SK-N-SH (cell line): ENCODE results near the gene WDR33. TPM values are rescaled to one million over a fixed set of nuclear protein-coding genes. Genes with fewer than 3 reads are reported as not detected.

Experiments
- CTCF ChIA-PET: fragments of 300-600, 350-600 bp; formaldehyde crosslinking; extraction: SDS; loops from one replicate; lab custom pipeline; 2021; lab: Yijun Ruan, JAX
- POLR2A ChIA-PET: fragments of 350-600 bp; sonication (Branson Sonifier 250); formaldehyde crosslinking; extraction: SDS; loops from one replicate; lab custom pipeline; 2020; ENCODE audit warnings: antibody characterized with exemption, inconsistent platforms; lab: Yijun Ruan, JAX
- DNase-seq: peaks from one replicate; pipeline ENCODE4 v3.0.0; 2012
- H2AFZ ChIP-seq: fragments of 200-600 bp; sonication (generic); 2 replicates; pipeline ENCODE4 v1.8.1; 2016; ENCODE audit warnings: antibody characterized with exemption, mild to moderate bottlenecking, low read depth
- H3F3A ChIP-seq: fragments of 200-600 bp; sonication (generic); replicated peaks from 2 replicates; pipeline ENCODE3; 2016; ENCODE audit warnings: antibody characterized with exemption, mild to moderate bottlenecking; ENCODE audit not compliant: insufficient read depth
- H3K27ac ChIP-seq, 2 experiments: fragments of 200-500 bp in 1 of 2; fragments of 200-600 bp in 1 of 2; sonication (Bioruptor generic) in 1 of 2; sonication (generic), shearing (Covaris generic) in 1 of 2; 2 replicates each; pipeline versions ENCODE4 v1.5.1 to v1.6.1; 2014 to 2016; ENCODE audit warnings: low read depth in 2 of 2, inconsistent platforms in 1 of 2, low read length in 1 of 2, mild to moderate bottlenecking in 1 of 2, mixed read lengths in 1 of 2
- H3K27me3 ChIP-seq: fragments of 200-600 bp; sonication (generic), shearing (Covaris generic); 2 replicates; pipeline ENCODE4 v1.6.1; 2016; ENCODE audit warnings: mixed run types; ENCODE audit not compliant: insufficient read depth
- H3K36me3 ChIP-seq, 2 experiments: fragments of 200-500 bp in 1 of 2; fragments of 200-600 bp in 1 of 2; sonication (Bioruptor generic) in 1 of 2; sonication (generic) in 1 of 2; replicated peaks in 1 of 2; 2 replicates each; pipeline versions ENCODE3 to v1.5.1; 2014 to 2016; ENCODE audit warnings: low read length in 1 of 2, mild to moderate bottlenecking in 1 of 2; ENCODE audit not compliant: insufficient read depth in 2 of 2, control insufficient read depth in 1 of 2
- H3K4me1 ChIP-seq, 2 experiments: fragments of 200-500 bp in 1 of 2; fragments of 200-600 bp in 1 of 2; sonication (Bioruptor generic) in 1 of 2; sonication (generic), shearing (Covaris generic) in 1 of 2; 2 replicates each; pipeline versions ENCODE4 v1.5.1 to v1.6.1; 2014 to 2016; ENCODE audit warnings: low read depth in 1 of 2, low read length in 1 of 2, mixed run types in 1 of 2; ENCODE audit not compliant: insufficient read depth in 2 of 2, control insufficient read depth in 1 of 2
- H3K4me2 ChIP-seq: fragments of 200-600 bp; sonication (generic), shearing (Covaris generic); 2 replicates; pipeline ENCODE4 v1.6.1; 2017; ENCODE audit warnings: mixed run types
- H3K4me3 ChIP-seq, 2 experiments: fragments of 200-500 bp in 1 of 2; fragments of 200-600 bp in 1 of 2; sonication (Bioruptor generic) in 1 of 2; sonication (generic), shearing (Covaris generic) in 1 of 2; 2 replicates each; pipeline versions ENCODE4 v1.5.1 to v1.8.1; 2014 to 2016; ENCODE audit warnings: low read depth in 2 of 2, inconsistent platforms in 1 of 2, low read length in 1 of 2, mild to moderate bottlenecking in 1 of 2, mixed read lengths in 1 of 2, moderate library complexity in 1 of 2
- H3K79me2 ChIP-seq: fragments of 200-600 bp; sonication (generic); 2 replicates; pipeline ENCODE4 v1.8.1; 2017; ENCODE audit warnings: mild to moderate bottlenecking; ENCODE audit not compliant: insufficient read depth
- H3K9ac ChIP-seq: fragments of 200-600 bp; sonication (generic); 2 replicates; pipeline ENCODE4 v1.6.1; 2017; ENCODE audit warnings: mixed run types
- H3K9me2 ChIP-seq: fragments of 200-600 bp; sonication (generic); 2 replicates; pipeline ENCODE4 v1.6.1; 2017; ENCODE audit warnings: mixed run types
- H3K9me3 ChIP-seq: fragments of 200-600 bp; sonication (generic); 2 replicates; pipeline ENCODE4 v1.6.1; 2017; ENCODE audit warnings: mixed run types, mild to moderate bottlenecking, moderate library complexity
- H4K20me1 ChIP-seq: fragments of 200-600 bp; sonication (generic); 2 replicates; pipeline ENCODE4 v1.6.1; 2017; ENCODE audit warnings: mild to moderate bottlenecking, mixed run types; ENCODE audit not compliant: insufficient read depth
- ELF1 ChIP-seq: IDR thresholded peaks from 2 replicates; pipeline ENCODE4 v1.4.0; 2012
- EZH2phosphoT487 ChIP-seq: fragments of 200-600 bp; sonication (generic); IDR thresholded peaks from 2 replicates; pipeline ENCODE4 v1.6.1; 2017; ENCODE audit warnings: low read depth, mixed run types, mild to moderate bottlenecking, antibody characterized with exemption, moderate library complexity, borderline replicate concordance
- FOSL2 ChIP-seq: IDR thresholded peaks from 2 replicates; pipeline ENCODE4 v1.4.0; 2012; ENCODE audit warnings: low read depth, mild to moderate bottlenecking, moderate library complexity, borderline replicate concordance
- FOXJ3 ChIP-seq: sonication (generic); formaldehyde crosslinking; IDR thresholded peaks from 2 replicates; pipeline ENCODE4 v1.5.1; 2020; ENCODE audit warnings: mild to moderate bottlenecking, missing genetic modification reagents
- FOXM1 ChIP-seq: IDR thresholded peaks from 2 replicates; pipeline ENCODE4 v1.4.0; 2012; ENCODE audit warnings: low read depth, mild to moderate bottlenecking
- GABPA ChIP-seq: IDR thresholded peaks from 2 replicates; pipeline ENCODE4 v1.4.0; 2012; ENCODE audit warnings: low read depth, mild to moderate bottlenecking
- GATA2 ChIP-seq: sonication (generic); formaldehyde crosslinking; IDR thresholded peaks from 2 replicates; pipeline ENCODE4 v1.5.0; 2020; ENCODE audit warnings: mild to moderate bottlenecking, missing genetic modification reagents
- NRF1 ChIP-seq: IDR thresholded peaks from 2 replicates; pipeline ENCODE4 v1.6.1; 2012; ENCODE audit warnings: low read depth, mild to moderate bottlenecking, low read length
- PBX3 ChIP-seq: IDR thresholded peaks from 2 replicates; pipeline ENCODE4; 2012
- POLR2AphosphoS5 ChIP-seq: IDR thresholded peaks from 2 replicates; pipeline ENCODE4 v1.6.1; 2012; ENCODE audit warnings: low read depth, low read length
- RAD21 ChIP-seq: IDR thresholded peaks from 2 replicates; pipeline ENCODE4 v1.6.1; 2012; ENCODE audit warnings: mild to moderate bottlenecking, low read length
- RCOR1 ChIP-seq: fragments of 150-350 bp; IDR thresholded peaks from 2 replicates; pipeline ENCODE4 v1.6.1; 2017; ENCODE audit warnings: antibody characterized with exemption, low read length
- RXRA ChIP-seq: IDR thresholded peaks from 2 replicates; pipeline ENCODE4 v1.4.0; 2012; ENCODE audit warnings: low read depth, mild to moderate bottlenecking, borderline replicate concordance
- TAF1 ChIP-seq: IDR thresholded peaks from 2 replicates; pipeline ENCODE4 v1.6.1; 2012; ENCODE audit warnings: low read depth, mild to moderate bottlenecking, low read length, moderate library complexity, borderline replicate concordance
- TCF12 ChIP-seq: IDR thresholded peaks from 2 replicates; pipeline ENCODE4 v1.4.0; 2012
- TEAD4 ChIP-seq: IDR thresholded peaks from 2 replicates; pipeline ENCODE4 v1.4.0; 2012; ENCODE audit warnings: mild to moderate bottlenecking, borderline replicate concordance; ENCODE audit not compliant: insufficient read depth
- USF1 ChIP-seq: IDR thresholded peaks from 2 replicates; pipeline ENCODE4 v1.4.0; 2012; ENCODE audit warnings: low read depth, borderline replicate concordance
- USF2 ChIP-seq: fragments of 150-350 bp; IDR thresholded peaks from 2 replicates; pipeline ENCODE4 v1.6.1; 2017; ENCODE audit warnings: antibody characterized with exemption, low read length, low read depth, borderline replicate concordance
- ZBTB33 ChIP-seq: IDR thresholded peaks from 2 replicates; pipeline ENCODE4 v1.4.0; 2012; ENCODE audit warnings: low read depth, borderline replicate concordance
- whole genome bisulfite sequencing: methylation state at CpG from one replicate; pipeline ENCODE4 v1.1.6; 2017; ENCODE audit warnings: low lambda C conversion rate; 5-methylcytosine and 5-hydroxymethylcytosine counted together
- polyA plus RNA-seq, 3 experiments: library from polyadenylated mRNA; depleted of rRNA; stranded (reverse); fragments of >200 nt; gene quantifications; 2 replicates each; pipeline ENCODE4 v1.2.3, GENCODE V29; 2012
- TF ChIP-seq, protein P1 (sequence below): fragments of 200-600 bp; sonication (generic); IDR thresholded peaks from 2 replicates; pipeline ENCODE4 v1.6.1; 2017; ENCODE audit warnings: antibody characterized with exemption, mild to moderate bottlenecking, moderate library complexity
- TF ChIP-seq, protein P2 (sequence below): IDR thresholded peaks from 2 replicates; pipeline ENCODE4 v1.4.0; 2012; ENCODE audit warnings: low read depth

The WDR33 gene
- polyA plus RNA-seq, 1 of the 3 experiments (the other 2 are of a cell fraction): 12.4 TPM

DNA sequence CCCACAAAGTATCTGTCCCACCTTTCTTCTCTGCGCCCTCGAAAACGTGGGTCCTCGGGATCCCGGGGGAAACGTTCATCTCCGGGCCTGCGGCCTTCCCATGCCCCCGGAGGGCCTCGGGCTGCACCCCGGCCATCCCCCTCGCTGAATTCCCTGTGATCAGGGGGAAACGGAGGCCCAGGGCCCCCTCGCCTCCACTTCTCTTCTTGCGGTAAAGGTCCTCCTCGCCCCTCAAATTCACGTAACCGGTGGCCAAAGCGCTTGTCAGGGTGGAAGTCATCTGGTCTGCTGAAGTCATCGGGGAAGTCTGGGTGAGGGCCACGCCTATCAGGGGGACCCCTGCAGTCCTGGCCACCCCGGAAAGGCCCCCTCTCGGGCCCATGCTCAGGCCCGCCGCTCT is 97.4 kb downstream of the WDR33 start:
- Histone ChIP-seq H3K4me2 (no peak overlapping the region), H3K27ac (no peak overlapping the region), H3K79me2 (no peaks in the 10 kb centered on the region), H2AFZ (no peak overlapping the region), H3K27me3 (no peaks in the 10 kb centered on the region), H3K9me2 (no peaks in the 10 kb centered on the region), H3K4me1 (no peaks in the 10 kb centered on the region)
- CTCF ChIA-PET: interaction anchor here (0.6 to 1.1 kb wide), 3 partner anchors 8 to 144 kb away, joined by 3 read pairs; partner anchors contain the start of gene POLR2D
- DNase-seq: no peak
- WGBS: 99% methylated on average over 22 of the region's 25 CpGs
- no peak for TF ChIP-seq PBX3
- no peak for TF ChIP-seq GABPA
- TF ChIP-seq ELF1: no peak
- TF ChIP-seq RAD21: no peak
- no peak for TF ChIP-seq NRF1
- TF ChIP-seq USF1: no peak
- TF ChIP-seq RCOR1: no peak
- TF ChIP-seq, protein P1, sequence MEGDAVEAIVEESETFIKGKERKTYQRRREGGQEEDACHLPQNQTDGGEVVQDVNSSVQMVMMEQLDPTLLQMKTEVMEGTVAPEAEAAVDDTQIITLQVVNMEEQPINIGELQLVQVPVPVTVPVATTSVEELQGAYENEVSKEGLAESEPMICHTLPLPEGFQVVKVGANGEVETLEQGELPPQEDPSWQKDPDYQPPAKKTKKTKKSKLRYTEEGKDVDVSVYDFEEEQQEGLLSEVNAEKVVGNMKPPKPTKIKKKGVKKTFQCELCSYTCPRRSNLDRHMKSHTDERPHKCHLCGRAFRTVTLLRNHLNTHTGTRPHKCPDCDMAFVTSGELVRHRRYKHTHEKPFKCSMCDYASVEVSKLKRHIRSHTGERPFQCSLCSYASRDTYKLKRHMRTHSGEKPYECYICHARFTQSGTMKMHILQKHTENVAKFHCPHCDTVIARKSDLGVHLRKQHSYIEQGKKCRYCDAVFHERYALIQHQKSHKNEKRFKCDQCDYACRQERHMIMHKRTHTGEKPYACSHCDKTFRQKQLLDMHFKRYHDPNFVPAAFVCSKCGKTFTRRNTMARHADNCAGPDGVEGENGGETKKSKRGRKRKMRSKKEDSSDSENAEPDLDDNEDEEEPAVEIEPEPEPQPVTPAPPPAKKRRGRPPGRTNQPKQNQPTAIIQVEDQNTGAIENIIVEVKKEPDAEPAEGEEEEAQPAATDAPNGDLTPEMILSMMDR: no peak
- TF ChIP-seq, protein P2, sequence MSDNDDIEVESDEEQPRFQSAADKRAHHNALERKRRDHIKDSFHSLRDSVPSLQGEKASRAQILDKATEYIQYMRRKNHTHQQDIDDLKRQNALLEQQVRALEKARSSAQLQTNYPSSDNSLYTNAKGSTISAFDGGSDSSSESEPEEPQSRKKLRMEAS: no peak
- TF ChIP-seq, all 33 proteins: peak for 0
- H3F3A ChIP-seq: no peaks in the 10 kb centered on the region
- POLR2A ChIA-PET: no interaction called here
- H4K20me1 ChIP-seq: no peaks in the 10 kb centered on the region
- H3K9me3 ChIP-seq: no peaks in the 10 kb centered on the region
- H3K36me3 ChIP-seq: peaks cover 9 to 36% of the 10 kb centered on the region in 2 experiments
- H3K9ac ChIP-seq: no peak overlapping the region
- H3K4me3 ChIP-seq: no peak overlapping the region

DNA sequence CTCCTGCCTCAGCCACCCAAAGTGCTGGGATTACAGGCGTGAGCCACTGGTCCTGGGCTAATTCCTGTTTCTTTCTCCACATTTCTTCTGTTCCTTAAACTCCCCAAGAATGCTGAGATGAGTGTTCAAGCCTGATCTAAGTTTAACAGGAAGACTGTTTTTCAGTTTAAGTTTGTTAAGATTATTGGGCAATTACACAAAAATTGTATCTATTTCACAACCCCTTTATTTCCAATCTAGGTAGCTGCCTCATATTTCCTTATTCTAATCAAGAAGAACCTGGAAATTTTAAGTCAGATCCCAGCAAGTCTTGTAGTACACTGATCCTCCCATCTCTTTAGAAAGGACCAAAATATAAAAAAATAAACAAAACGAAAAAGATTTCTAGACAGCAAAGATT is 98.0 kb downstream of the WDR33 start:
- no peak overlapping the region for H3K9ac ChIP-seq
- POLR2A ChIA-PET: no interaction called here
- no peak overlapping the region for H3K4me2 ChIP-seq
- H3K27ac ChIP-seq: no peak overlapping the region
- H3K9me3 ChIP-seq: no peaks in the 10 kb centered on the region
- H2AFZ ChIP-seq: no peak overlapping the region
- WGBS: 87% methylated on average over 2 of the region's 2 CpGs
- no peak for TF ChIP-seq TEAD4
- no peak for TF ChIP-seq RXRA
- no peak for TF ChIP-seq ZBTB33
- no peak for TF ChIP-seq EZH2phosphoT487
- no peak for TF ChIP-seq USF2
- no peak for TF ChIP-seq POLR2AphosphoS5
- TF ChIP-seq TAF1: no peak
- TF ChIP-seq FOXJ3 (CRISPR knock-in tag): no peak
- TF ChIP-seq FOXM1: no peak
- TF ChIP-seq GATA2 (CRISPR knock-in tag): no peak
- no peak for TF ChIP-seq TCF12
- no peak for TF ChIP-seq ELF1
- TF ChIP-seq FOSL2: no peak
- TF ChIP-seq GABPA: no peak
- H3K4me3 ChIP-seq: no peak overlapping the region
- no peaks in the 10 kb centered on the region for H3K27me3 ChIP-seq
- no peaks in the 10 kb centered on the region for H3K9me2 ChIP-seq
- no peak for DNase-seq
- H4K20me1 ChIP-seq: no peaks in the 10 kb centered on the region
- CTCF ChIA-PET: interaction anchor here (1.1 to 1.5 kb wide), 2 partner anchors 9 to 15 kb away, joined by 3 to 4 read pairs; no protein-coding TSS in a partner anchor
- no peaks in the 10 kb centered on the region for H3K79me2 ChIP-seq
- H3K4me1 ChIP-seq: no peaks in the 10 kb centered on the region
- peaks cover 4 to 36% of the 10 kb centered on the region in 2 experiments for H3K36me3 ChIP-seq
- H3F3A ChIP-seq: no peaks in the 10 kb centered on the region
